NCI-H1694 treated with DMSO at 0.1 percent for 48 hours (cell line): Measurements from ENCODE around the gene FRRS1L.

Experiments
- DNase-seq: peaks from one replicate; lab custom pipeline; 2025; lab: John Stamatoyannopoulos, UW

Gene FRRS1L

DNA sequence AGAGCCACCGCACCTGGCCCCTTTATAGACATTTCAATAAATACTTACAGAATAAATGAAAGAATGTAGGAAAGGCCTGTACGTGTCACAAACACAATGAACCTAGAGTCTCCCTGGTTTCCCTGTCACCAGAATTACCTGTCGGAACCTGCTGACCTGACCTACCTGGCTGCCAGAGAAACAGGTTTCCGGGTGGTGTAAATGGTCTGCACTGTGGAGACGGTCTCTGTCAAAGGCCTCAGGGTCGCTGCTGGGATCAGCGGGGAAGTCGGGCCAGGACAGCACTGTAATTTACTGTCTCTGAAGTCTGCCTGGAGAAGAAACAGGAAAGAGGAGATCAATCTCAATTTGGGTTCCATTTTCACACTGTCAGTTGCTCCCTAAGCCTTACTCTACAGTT is 9.3 kb upstream of the FRRS1L start:
- no peak for DNase-seq

DNA sequence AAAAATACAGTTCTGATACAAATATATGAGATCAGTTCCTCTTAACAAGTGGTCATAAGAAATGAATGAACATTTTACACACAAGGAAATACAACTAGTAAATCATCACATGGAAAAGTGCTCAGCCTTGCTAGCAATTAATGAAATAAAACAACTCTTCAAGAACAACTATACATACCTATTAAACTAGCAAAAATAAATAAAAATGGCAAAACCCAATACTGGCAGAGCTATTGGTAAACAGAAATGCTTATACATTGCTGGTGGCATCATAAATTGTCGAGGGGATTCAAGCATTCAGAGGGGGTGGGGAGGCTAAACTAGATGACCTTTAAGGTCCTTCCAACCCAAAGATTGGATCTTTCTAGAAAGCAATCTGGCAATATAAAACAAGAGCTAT is 5.9 kb upstream of the FRRS1L start:
- no peak for DNase-seq

DNA sequence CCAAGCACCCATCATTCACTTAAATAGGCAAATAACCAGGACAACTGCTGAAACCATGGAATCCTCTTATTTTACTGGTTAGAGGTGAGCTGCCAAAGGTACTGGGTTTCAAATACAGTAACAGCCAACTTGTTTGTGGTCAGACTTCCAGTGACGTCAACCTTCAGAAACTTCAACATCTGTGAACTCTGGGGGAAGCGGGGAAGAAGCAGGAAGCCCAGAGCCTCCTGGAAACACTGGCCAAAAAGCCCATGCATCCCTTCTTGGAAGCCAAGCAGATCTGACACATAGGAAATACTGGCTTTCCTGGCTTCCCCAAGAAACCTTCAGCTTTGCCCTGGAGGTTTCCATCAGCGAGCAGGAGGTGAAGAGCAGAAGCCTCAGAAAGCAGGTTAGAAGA is 4.9 kb upstream of the FRRS1L start:
- DNase-seq = no peak

DNA sequence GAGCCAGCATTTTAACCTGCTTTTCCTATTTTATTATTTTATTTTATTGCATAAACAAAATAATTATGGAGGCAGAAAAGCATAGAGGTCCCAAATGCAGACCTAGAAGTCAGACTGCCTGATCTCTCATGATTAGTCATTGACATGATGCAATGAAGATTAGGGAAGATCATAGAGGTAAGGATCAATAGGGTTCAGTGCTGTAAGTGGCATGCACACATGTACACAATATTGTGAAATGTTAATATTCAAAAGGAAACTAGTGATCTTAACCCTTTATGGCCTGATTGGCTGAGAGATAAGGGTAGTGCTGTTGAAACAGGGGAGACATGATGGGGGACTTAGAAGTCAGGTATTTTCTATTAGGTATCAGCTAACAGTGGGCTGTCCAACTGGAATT is 1.1 kb upstream of the FRRS1L start:
- DNase-seq = no peak

DNA sequence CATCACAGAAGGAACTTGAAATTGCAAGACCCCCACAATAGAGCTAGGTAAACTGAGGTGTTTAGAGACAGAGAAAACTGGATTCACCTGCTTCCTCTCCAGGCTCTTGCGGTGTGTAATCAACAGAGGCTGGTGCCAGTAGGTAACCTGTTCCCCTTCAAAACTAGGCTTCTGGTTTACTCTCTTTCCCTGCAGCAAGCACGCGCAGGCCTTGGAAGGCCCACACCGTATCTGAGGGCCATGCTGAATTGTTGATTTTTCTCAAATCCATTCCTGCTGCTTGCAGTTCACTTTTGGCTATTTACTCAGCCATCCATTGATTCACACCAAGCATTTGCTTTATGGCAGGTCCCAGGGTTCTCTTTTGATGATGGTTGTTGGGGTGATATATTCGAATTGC is 667 bp upstream of the FRRS1L start:
- no peak for DNase-seq

DNA sequence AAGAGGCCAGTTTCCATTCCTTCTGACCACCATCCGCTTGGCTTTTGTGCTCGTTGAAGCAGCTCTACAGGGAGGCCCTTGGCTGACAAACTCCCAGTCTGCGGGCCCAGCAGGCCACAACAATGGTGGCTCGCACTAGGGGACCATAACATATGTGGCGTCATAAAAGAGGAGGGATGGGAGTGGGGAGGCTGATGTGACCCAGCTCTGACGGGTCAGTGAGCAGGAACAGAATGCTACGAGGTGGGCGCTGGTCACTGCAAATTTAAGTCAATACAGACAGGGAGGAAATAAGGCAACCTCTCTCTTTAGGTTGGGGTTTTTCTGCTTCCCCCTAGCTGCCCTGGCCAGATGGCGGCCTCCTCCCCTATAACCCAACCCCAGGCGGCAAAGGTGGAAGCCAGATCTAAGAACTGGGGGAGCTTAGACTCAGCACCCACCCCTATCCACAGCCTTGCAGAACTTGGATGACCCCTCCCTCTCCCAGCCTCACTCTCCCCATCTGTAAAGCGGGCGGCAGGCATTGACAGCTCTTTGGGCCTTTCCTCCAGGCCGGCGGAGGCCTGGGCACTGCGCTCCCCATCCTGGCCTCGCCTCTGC is 778 bp downstream of the FRRS1L start:
- no peak for DNase-seq

DNA sequence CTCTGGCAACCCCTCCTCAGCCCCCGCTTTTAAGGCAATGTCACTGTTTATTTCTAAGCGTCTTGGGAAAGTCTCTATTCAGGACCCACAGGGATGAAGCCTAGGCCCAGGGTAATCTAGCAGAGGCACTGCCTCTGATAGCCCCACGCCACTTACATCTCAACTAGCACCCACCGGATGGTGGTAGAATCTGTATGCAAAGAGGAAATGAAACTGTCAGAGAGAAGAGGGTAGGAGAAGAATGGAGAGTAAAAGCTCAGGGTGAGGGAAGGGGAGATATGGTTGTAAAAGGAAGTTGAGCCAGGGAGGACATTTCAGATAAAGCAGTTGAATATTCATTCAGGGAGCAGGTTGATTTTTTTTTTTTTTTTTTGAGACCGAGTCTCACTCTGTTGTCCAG is 3.0 kb downstream of the FRRS1L start:
- DNase-seq = no peak

DNA sequence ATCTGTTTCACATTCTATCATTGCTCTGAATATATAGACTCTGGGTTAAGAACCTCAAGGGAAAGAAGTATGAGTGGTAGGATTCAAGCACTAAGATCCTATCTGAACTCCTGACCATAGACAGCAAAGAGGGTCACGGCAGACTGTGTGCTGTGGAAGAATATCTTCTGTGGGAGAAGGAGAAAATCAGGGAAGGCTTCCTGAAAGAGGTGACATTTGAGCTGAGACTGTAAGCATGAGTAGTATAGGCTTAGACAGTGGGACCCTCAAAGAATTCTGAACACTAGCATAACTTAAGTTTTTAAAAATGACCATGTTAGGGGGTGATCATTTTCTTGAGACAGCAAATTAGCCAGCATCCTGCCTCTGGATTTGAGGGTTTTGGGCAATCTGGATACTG is 3.9 kb downstream of the FRRS1L start:
- no peak for DNase-seq

DNA sequence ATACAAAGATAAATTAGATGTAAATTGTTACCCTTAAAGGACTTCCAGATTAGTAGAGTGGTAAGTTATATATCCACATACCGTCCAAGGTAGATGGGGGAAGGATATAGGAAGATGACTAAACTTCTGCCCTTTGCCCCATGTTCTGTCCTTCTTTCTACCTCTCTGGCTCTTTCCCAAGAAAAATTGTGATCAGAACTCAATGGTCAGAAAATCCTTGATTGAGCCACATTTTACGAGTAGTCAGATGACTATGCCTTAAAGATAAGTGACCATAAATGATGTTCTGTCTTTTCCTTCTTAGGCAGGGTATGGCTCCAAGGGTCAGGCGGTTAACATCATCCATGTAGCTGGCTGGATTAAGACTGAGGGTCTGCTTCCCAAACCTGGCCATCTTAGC is 4.4 kb downstream of the FRRS1L start:
- DNase-seq = no peak

DNA sequence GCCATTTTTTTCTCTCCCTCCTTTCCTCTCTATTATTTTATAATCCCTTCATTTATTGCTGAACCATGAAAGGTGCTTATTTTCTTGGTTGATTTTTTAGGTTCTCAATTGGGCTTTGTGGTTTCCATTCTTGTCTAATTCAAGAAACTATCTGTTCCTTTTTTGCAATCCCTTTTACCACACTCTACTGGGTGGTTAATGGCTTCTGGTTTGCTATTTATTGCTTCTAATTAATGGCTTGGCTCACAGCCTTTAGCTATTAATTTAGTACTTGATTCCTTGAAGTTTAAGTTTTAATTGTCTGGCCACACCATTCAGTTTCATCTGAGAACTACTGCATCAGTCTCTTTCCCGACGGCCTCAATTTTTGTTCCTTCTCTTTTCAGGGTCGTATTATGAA is 5.6 kb downstream of the FRRS1L start:
- DNase-seq = no peak

DNA sequence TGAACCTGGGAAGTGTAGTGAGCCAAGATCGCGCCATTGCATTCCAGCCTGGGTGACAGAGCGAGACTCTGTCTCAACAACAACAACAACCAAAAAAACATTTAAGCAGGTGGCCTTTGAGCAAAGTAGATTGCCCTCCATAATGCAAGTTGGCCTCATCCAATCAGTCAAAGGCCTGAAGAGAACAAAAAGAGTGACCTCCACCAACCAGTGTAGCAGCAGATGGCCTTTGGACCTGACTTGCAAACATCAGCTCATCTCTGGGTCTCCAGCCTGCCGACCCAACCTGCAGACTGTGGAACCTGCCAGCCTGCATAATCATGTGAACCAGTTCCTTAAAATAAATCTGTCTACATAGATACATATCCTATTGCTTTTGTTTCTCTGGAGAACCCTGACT is 7.5 kb downstream of the FRRS1L start:
- no peak for DNase-seq

DNA sequence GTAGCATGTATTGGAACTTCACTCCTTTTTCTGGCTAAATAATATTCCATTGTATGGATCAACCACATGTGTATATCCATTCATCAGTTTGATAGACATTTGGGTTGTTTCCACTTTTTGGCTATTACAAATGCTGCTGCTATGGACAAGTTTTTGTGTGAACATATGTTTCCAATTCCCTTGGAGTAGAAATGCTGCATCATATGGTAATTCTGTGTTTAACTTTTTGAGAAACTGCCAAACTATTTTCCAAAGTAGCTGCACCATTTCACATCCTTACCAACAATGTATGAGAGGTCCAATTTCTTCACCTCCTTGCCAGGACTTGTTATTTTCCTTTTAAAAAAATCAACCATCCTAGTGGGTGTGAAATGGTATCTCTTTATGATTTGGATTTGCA is 8.4 kb downstream of the FRRS1L start:
- no peak for DNase-seq

DNA sequence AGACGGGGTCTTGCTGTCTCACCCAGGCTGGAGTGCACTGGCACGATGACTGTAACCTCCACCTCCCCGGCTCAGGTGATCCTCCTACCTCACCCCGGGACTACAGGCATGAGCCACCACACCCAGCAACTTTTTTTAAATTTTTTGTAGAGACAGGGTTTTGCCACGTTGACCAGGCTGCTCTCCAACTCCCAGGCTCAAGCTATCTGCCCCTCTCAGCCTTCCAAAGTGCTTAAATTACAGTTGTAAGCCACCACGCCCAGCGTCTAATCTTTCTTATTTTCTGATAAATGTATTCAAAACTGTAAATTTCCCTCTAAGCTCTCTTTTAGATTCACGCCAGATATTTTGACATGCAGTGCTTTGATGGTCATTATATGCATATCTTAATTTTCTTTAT is 10.3 kb downstream of the FRRS1L start:
- DNase-seq = no peak

DNA sequence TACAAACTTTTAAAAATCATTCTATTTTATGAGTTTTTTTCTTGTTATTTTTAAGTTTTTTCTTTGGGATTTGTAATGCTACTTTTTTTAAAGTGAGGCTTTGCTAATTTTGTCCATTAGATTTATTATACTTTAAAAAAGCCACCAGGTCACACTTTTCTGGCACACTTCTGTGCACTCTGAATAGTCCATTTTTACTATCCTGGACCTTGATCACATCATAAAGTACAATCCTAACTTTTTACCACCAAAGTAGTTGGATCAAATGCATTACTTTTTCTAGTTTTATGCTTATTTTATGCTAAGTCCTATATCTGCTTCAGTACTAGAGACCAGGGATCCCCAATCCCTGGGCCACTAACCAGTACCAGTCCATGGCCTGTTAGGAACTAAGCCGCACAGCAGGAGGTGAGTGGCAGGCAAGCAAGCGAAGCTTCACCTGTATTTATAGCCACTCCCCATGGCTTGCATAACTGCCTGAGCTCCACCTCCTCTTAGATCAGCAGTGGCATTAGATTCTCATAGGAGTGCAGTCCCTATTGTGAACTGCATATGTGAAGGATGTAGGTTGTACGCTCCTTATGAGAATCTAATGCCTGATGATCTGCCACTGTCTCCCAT is 16.0 kb downstream of the FRRS1L start:
- no peak for DNase-seq

DNA sequence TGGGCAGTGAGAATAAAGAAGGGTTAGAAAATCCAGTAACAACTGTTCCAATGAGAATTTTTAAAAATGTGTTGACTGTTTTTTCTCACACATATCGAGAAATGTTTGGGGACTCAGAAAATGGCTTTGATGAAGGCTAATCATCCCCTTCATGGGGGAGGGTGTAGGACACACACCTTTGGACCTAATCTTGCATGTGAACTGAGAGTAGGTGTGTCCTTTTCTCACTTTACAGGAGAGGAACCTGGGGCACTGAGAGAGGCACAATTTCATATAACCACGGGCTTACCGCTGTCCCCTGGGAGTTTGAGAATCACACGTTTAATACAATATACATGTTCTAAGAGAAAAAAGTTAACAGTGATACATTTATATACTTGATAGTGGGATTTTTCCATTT is 17.3 kb downstream of the FRRS1L start:
- no peak for DNase-seq

DNA sequence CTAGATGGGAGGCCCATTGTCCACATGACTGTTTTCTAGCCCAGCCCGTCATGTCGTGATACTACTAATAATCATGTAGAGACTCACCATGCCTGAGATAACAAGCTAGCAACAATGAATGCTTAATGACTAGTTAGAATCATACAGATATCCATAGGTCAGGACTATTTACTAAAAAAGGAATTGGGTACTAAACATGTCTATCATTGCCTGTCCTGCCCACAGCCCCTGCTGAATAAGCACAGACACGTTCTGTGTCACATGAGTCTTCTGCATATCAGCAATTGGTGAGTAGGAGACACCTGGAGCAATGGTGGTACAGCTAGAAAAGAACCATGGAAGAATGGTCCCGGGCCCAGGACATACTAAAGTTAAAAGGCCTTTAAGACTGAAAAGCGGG is 18.0 kb downstream of the FRRS1L start:
- no peak for DNase-seq

DNA sequence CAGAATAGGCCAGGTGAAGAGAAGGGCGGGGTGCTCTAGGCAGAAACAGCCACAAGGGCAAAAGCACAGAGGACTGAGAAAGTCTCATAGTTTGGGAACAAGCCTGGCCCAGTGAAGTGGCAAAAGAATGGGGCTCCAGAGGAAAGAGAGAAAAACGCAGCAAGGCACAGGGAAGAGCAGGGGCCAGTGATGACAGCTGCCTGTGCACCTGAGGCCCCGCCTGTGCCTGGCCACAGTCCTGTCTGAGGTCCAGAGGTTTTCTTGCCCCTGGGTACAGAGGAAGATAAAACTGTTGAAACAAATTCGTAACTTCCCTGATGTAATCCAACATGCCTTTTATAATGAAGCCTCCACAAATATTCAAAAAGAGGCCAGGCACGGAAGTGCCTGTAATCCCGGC is 22.0 kb downstream of the FRRS1L start:
- DNase-seq = no peak

DNA sequence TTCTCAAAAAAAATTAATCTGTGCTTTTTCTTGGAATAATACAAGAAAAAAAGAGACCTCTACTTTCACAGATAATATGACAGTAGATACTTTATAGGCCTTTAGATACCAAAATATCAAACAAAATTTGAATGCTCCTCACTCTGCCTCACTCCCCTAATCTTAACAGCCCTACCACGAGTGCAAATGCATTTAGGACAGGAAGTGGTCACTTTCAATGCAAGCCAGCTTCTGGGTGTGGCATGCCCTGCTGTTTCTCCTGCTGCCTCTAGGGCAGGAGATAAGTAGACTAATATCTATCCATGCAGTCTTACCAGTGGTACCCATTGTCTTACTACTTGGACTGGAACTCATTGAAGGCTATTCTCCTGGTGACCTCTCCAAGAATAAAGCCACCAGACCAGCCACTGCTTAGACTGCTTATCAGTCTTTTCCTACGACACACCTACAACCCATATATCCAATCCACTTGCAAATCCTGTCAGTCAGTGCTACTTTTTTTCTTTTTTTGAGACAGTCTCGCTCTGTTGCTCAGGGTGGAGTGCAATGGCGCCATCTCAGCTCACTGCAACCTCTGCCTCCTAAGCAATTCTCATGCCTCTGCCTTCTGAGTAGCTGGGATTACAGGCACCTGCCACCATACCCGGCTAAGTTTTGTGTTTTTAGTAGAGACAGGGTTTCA is 23.0 kb downstream of the FRRS1L start:
- DNase-seq = no peak

DNA sequence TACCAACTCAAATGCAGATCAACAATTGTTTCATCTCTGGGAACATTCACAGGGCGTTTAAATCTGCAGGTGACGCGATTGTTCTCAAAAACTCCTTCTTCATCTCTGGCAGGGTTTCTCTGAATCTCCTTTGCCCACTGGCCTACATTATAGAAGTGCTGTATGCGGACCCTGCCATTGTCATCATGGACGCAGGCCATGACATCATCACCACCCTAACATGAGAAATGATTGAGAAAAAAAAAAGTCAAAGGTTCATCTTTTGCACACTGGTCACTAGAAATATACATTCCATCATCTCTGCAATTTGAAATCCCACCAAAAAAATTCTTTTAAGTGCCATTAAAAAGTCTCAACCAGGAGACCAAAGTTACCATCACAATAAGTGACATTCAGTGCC is 25.7 kb downstream of the FRRS1L start:
- no peak for DNase-seq

DNA sequence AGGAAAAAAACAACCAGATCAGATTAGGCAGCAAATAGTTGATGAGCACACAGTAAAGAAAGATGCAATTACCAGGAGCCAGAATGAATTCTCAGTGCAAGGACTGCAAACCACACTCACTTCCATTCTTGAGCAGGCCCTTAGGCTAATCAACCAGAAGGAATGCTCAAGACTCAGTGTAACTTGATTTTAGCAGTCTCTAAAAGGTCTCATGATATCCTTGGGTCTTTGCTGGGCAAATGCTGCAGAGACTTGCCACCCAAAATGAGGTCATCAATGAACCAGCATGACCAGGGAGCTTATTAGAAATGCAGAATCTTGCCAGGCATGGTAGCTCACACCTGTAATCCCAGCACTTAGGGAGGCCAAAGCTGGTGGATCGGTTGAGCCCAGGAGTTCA is 27.2 kb downstream of the FRRS1L start:
- no peak for DNase-seq

DNA sequence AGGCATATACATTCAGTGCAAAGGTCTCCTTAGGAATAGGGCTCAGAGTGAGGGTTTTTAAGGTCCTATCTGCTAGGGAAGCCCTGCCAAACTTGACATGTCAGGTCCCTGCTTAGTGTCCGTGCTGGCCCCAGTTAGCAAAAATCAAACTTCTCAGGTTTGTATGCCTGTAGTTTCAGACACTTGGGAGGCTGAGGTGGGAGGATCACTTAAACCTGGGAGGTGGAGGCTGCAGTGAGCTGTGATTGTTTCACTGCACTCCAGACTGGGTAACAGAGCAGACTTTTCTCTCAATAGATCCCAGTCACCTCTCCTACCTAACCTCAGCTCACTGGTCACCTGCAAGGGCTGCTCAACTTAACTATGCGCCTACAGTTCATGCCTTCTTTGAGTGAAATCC is 28.6 kb downstream of the FRRS1L start:
- DNase-seq = no peak

DNA sequence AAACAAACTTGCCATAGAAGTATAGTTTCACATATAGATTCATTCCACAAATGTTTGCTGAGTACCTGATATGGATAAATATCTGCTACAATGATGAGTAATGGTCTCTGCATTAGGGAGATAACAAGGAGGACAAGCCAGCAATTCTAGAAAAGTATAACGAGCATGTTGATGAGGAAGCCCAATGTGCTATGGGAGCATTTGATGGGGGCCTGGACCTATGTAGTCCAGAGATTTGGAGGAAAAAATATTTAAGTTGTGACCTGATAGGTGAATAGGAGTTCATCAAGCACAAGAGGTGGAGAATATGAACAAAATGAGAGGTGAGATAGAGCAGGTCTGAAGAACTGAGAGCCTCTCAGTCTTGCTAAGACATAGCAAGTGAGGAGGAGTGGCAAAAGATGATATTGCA is 32.9 kb downstream of the FRRS1L start:
- no peak for DNase-seq

DNA sequence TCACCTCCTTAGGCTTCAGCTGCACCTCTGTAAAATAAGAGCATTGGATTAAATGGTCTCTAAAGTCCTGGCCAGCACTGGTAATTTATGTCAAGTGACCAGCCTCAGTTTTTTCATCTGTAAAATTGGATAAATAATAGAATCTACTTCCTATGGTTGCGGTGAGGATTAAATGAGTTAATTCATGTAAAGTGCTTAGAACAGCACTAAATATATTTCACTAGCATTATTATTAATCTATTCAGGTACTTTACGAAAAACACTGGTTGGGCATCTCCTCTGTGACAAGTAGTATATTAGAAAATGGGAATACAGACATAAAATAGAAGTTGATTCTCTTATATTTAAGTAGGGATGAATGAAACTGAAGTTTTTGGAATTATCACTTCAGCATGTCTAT is 33.5 kb downstream of the FRRS1L start:
- no peak for DNase-seq

DNA sequence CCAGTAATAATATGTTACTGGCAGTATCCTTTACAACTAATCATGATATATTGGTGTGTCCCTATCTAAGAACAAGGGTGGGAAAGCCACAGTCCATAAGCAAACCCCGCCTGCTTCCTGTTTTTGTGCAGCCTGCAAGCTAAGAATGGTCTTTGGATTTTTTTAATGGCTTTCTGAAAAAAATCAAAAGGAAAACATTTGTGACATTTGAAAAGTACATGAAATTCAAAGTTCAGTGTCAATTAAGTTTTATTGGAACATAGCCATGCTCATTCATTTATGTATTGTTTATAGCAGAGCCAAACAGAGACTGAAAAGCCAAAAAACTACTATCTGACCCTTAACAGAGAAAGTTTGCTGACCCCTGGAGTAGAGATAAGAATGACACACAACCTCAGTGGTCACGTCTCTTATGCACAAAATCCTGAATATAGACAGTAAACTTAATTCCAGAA is 34.5 kb downstream of the FRRS1L start:
- no peak for DNase-seq
